Astrocyte (in vitro differentiated cells and primary cell): ENCODE measurements around the gene IL1RAP.

Source experiments
- EZH2 ChIP-seq: IDR thresholded peaks from 2 replicates; pipeline ENCODE4 v1.6.1; 2012; ENCODE audit warnings: mild to moderate bottlenecking, low read length, inconsistent platforms; ENCODE audit not compliant: insufficient read depth
- TF ChIP-seq, protein P1 (sequence below): IDR thresholded peaks from 2 replicates; pipeline ENCODE4 v1.5.1; 2011; ENCODE audit warnings: low read depth, mild to moderate bottlenecking, inconsistent platforms, low read length, moderate library complexity; ENCODE audit not compliant: insufficient read depth

- TF ChIP-seq, protein P1, sequence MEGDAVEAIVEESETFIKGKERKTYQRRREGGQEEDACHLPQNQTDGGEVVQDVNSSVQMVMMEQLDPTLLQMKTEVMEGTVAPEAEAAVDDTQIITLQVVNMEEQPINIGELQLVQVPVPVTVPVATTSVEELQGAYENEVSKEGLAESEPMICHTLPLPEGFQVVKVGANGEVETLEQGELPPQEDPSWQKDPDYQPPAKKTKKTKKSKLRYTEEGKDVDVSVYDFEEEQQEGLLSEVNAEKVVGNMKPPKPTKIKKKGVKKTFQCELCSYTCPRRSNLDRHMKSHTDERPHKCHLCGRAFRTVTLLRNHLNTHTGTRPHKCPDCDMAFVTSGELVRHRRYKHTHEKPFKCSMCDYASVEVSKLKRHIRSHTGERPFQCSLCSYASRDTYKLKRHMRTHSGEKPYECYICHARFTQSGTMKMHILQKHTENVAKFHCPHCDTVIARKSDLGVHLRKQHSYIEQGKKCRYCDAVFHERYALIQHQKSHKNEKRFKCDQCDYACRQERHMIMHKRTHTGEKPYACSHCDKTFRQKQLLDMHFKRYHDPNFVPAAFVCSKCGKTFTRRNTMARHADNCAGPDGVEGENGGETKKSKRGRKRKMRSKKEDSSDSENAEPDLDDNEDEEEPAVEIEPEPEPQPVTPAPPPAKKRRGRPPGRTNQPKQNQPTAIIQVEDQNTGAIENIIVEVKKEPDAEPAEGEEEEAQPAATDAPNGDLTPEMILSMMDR = no peak
- TF ChIP-seq EZH2 = no peak
Observed at GRCh38 chr3:190579514-190580137, 65.7 kb downstream of the IL1RAP start.
